Chondrocyte (in vitro differentiated cells): ENCODE data around the gene WARS2. TPM values are rescaled to one million over a fixed set of nuclear protein-coding genes. Genes with fewer than 3 reads are reported as not detected.
A peak's percentile ranks its signal among the peaks of the same experiment; 100 is the strongest.

ENCODE experiments used
- DNase-seq: peaks from one replicate; pipeline ENCODE4 v3.0.0; 2021; ENCODE audit warnings: mixed read lengths, low spot score
- H3K27ac Mint-ChIP-seq: one replicate; pipeline ENCODE4 v1.8.0; 2021; ENCODE audit warnings: mild to moderate bottlenecking, moderate library complexity, mixed read lengths; ENCODE audit not compliant: unreplicated experiment
- H3K27me3 Mint-ChIP-seq: 2 replicates; pipeline ENCODE4 v1.8.0; 2021; ENCODE audit warnings: low read depth, mixed read lengths
- H3K36me3 Mint-ChIP-seq: 2 replicates; pipeline ENCODE4 v1.8.0; 2021; ENCODE audit warnings: low read depth, mixed read lengths
- H3K4me1 Mint-ChIP-seq: 2 replicates; pipeline ENCODE4 v1.8.0; 2021; ENCODE audit warnings: low read depth, mild to moderate bottlenecking, mixed read lengths
- H3K4me3 Mint-ChIP-seq: one replicate; pipeline ENCODE4 v1.8.0; 2021; ENCODE audit warnings: mild to moderate bottlenecking, moderate library complexity, mixed read lengths; ENCODE audit not compliant: unreplicated experiment
- H3K9me3 Mint-ChIP-seq: 2 replicates; pipeline ENCODE4 v1.8.0; 2021; ENCODE audit warnings: low read depth, mixed read lengths
- total RNA-seq: library from RNA; stranded (reverse); gene quantifications from 3 replicates; pipeline ENCODE4 v1.2.1, GENCODE V29; 2021
- TF ChIP-seq, protein P1 (sequence below): fragments of 200-600 bp; sonication (generic); IDR thresholded peaks from 2 replicates; pipeline ENCODE4 v1.5.0; 2021; ENCODE audit warnings: antibody characterized with exemption, mild to moderate bottlenecking, moderate library complexity

The WARS2 gene
- total RNA-seq, 1 donor from 2014 or later = 9.4 TPM

DNA sequence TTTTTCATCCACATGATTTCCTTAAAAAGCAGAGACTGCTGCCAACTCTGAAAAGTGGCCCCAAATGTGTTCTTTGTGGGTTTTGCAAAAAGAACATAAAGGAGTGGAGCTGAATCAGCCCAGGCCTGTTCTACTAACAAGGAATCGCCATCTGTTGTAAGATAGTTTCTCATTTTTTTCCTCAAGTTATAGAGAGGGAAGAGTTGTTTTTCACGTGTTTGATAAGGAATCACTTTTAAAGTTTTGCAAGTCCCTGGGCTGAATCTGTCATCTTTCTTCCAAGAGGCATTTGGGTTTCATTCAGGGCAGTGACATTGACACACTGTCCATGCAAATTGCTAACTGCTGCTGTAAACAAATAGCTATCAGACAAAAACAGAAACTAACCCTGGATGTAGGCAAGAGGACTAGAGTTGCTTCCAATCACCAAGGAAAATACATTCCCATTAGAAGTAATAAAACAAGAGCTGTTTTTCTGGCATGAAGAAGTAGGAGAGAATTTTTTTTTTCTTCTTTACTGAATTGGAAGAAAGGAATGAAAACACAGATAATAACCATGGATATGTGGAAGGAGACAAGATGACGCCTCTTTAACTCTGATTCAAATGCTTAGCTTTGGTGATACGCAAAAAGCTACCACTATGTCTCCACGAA lies 93.5 kb downstream of the WARS2 start:
- no peaks in the 10 kb centered on the region for H3K27me3 Mint-ChIP-seq
- peak overlapping the region; percentile 63 for H3K27ac Mint-ChIP-seq
- no peak overlapping the region for H3K4me3 Mint-ChIP-seq
- H3K36me3 Mint-ChIP-seq = no peaks in the 10 kb centered on the region
- TF ChIP-seq, protein P1, sequence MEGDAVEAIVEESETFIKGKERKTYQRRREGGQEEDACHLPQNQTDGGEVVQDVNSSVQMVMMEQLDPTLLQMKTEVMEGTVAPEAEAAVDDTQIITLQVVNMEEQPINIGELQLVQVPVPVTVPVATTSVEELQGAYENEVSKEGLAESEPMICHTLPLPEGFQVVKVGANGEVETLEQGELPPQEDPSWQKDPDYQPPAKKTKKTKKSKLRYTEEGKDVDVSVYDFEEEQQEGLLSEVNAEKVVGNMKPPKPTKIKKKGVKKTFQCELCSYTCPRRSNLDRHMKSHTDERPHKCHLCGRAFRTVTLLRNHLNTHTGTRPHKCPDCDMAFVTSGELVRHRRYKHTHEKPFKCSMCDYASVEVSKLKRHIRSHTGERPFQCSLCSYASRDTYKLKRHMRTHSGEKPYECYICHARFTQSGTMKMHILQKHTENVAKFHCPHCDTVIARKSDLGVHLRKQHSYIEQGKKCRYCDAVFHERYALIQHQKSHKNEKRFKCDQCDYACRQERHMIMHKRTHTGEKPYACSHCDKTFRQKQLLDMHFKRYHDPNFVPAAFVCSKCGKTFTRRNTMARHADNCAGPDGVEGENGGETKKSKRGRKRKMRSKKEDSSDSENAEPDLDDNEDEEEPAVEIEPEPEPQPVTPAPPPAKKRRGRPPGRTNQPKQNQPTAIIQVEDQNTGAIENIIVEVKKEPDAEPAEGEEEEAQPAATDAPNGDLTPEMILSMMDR = no peak
- H3K4me1 Mint-ChIP-seq = peaks cover 21% of the 10 kb centered on the region
- DNase-seq = no peak
- H3K9me3 Mint-ChIP-seq = no peaks in the 10 kb centered on the region

DNA sequence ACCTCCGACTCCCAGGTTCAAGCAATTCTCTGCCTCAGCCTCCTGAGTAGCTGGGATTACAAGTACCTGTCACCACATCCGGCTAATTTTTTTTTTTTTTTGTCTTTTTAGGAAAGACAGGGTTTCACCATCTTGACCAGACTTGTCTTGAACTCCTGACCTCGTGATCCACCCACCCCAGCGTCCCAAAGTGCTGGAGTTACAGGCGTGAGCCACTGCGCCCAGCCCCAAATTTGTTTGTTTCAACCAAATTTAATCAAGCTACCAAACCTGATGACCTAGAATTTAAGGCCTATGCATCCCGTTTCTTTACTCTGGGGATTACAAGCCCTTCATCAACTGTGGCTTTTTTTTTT lies 94.0 kb downstream of the WARS2 start:
- H3K4me1 Mint-ChIP-seq = peaks cover 21% of the 10 kb centered on the region
- no peak overlapping the region for H3K4me3 Mint-ChIP-seq
- DNase-seq = no peak
- no peaks in the 10 kb centered on the region for H3K27me3 Mint-ChIP-seq
- no peaks in the 10 kb centered on the region for H3K9me3 Mint-ChIP-seq
- peak overlapping the region; percentile 63 for H3K27ac Mint-ChIP-seq
- TF ChIP-seq, protein P1 = no peak
- H3K36me3 Mint-ChIP-seq = no peaks in the 10 kb centered on the region

DNA sequence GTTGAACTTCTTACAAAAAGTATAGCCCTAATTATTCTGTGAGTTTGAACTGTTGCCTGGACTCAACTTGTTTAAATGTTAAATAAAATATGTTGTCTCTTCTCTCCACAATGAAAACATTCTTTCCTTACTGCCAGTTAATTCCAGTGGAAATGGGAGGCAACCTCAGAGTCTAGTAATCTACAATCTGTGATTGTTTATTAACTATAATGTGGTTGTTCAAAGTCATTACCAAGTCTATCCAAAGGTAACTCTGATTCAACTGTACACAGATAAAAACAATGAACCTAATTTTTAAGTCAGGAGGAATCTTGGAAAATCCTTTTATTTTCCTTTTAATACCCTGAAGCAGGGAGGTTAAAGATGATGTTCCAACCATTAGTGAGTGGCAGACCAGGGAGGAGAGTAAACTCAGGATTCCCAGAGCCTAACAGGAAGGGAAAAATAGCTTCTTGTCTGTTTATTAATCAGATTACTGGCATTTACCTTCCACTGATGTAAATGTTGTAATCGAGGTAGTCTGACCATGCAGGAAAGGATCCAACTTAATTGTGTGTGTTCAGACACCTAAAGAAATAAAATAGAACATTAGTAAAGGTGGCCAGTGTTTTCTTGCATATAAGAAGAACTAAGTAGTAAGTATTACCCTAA lies 95.2 kb downstream of the WARS2 start:
- no peak for DNase-seq
- Mint-ChIP-seq H3K9me3 (no peaks in the 10 kb centered on the region), H3K4me1 (peaks cover 21% of the 10 kb centered on the region), H3K36me3 (no peaks in the 10 kb centered on the region), H3K27me3 (no peaks in the 10 kb centered on the region), H3K4me3 (no peak overlapping the region), H3K27ac (no peak overlapping the region)
- TF ChIP-seq, protein P1 = no peak

DNA sequence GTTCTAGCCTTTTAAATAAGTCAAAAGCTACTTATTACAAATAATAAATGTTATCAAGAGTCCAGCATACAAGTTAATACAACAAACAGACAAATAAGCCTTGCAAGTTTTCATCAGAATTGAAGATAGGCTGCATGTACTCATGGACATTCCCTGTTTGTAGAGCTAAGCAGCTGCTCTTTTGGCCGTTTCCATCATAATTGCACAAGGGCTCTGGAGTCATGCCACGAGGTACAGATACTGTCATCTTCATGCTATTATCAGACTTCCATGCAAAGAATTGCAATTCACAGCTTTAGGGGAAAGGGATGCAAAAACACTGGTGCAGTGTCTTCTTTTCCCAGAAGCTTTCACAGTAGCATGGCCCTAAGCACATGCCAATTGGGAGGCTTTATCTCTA lies 99.5 kb downstream of the WARS2 start:
- Mint-ChIP-seq H3K4me3 (no peak overlapping the region), H3K27me3 (no peaks in the 10 kb centered on the region), H3K9me3 (no peaks in the 10 kb centered on the region), H3K36me3 (no peaks in the 10 kb centered on the region), H3K27ac (no peak overlapping the region), H3K4me1 (peaks cover 6% of the 10 kb centered on the region)
- DNase-seq = no peak
- TF ChIP-seq, protein P1 = no peak

DNA sequence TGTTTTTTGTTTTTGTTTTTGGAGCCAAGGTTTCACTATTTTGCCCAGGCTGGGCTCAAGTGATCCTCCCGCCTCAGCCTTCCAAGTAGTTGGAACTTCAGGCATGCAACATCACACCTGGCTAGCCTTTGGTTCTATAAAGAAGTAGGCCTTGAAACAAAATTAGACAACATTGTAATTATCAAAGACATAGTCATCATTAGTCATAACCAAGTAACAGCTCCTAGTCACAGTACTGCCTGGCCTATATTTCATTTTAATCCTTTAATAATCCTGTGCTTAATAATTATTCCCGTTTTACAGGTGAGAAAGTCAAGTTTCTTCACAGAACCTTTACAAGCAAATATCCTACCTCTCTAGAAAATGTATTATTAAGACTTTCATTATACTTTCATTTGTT lies 100.0 kb downstream of the WARS2 start:
- DNase-seq = no peak
- TF ChIP-seq, protein P1 = no peak
- peaks cover 4% of the 10 kb centered on the region for H3K4me1 Mint-ChIP-seq

More for the DNA sequence above, 100.0 kb downstream of the WARS2 start:
- Mint-ChIP-seq H3K4me3 (no peak overlapping the region), H3K27me3 (no peaks in the 10 kb centered on the region), H3K36me3 (no peaks in the 10 kb centered on the region), H3K9me3 (no peaks in the 10 kb centered on the region), H3K27ac (no peak overlapping the region)
